H1 (cell line): ENCODE results near the gene EPHA3.

Source experiments
- ATF2 ChIP-seq: IDR thresholded peaks from 2 replicates; pipeline ENCODE4 v1.6.1; 2012; ENCODE audit warnings: low read length, inconsistent platforms
- CREB1 ChIP-seq: IDR thresholded peaks from 2 replicates; pipeline ENCODE4 v1.6.1; 2012; ENCODE audit warnings: inconsistent platforms
- EP300 ChIP-seq, 2 experiments: IDR thresholded peaks; 1 replicate in 1 of 2; 2 replicates in 1 of 2; pipeline ENCODE4 v1.6.1; 2011 to 2012; ENCODE audit warnings: low read depth in 2 of 2, low read length in 2 of 2, mild to moderate bottlenecking in 2 of 2, borderline replicate concordance in 1 of 2, inconsistent platforms in 1 of 2, moderate library complexity in 1 of 2
- EZH2 ChIP-seq: fragments of 200-600 bp; sonication (generic); IDR thresholded peaks from 2 replicates; pipeline ENCODE4 v1.7.1; 2012; ENCODE audit warnings: low read depth, mild to moderate bottlenecking, moderate library complexity, low read length, inconsistent platforms; ENCODE audit not compliant: severe bottlenecking
- FOSL1 ChIP-seq: IDR thresholded peaks from 2 replicates; pipeline ENCODE4 v1.6.1; 2011; ENCODE audit warnings: mild to moderate bottlenecking, low read depth, low read length, moderate library complexity; ENCODE audit not compliant: insufficient read depth
- GABPA ChIP-seq: IDR thresholded peaks from 2 replicates; pipeline ENCODE4 v1.6.1; 2011; ENCODE audit warnings: mild to moderate bottlenecking, low read length, moderate library complexity, borderline replicate concordance; ENCODE audit not compliant: insufficient read depth
- POLR2A ChIP-seq, 2 experiments: IDR thresholded peaks; 1 replicate in 1 of 2; 2 replicates in 1 of 2; pipeline ENCODE4 v1.6.1; 2011; ENCODE audit warnings: low read depth in 2 of 2, low read length in 2 of 2, mild to moderate bottlenecking in 2 of 2; ENCODE audit errors: control extremely low read depth in 1 of 2
- POLR2AphosphoS5 ChIP-seq: IDR thresholded peaks from 2 replicates; pipeline ENCODE4 v1.6.1; 2011; ENCODE audit warnings: low read depth, low read length
- SRF ChIP-seq: IDR thresholded peaks from 2 replicates; pipeline ENCODE4 v1.6.1; 2011; ENCODE audit warnings: mild to moderate bottlenecking, low read depth, low read length, moderate library complexity
- TAF1 ChIP-seq: IDR thresholded peaks from 2 replicates; pipeline ENCODE4 v1.6.1; 2011; ENCODE audit warnings: mild to moderate bottlenecking, low read depth, low read length
- TF ChIP-seq, protein P1 (sequence below), 3 experiments: IDR thresholded peaks; 1 replicate in 2 of 3; 2 replicates in 1 of 3; pipeline versions ENCODE4 v1.5.1 to v1.6.1; 2011; ENCODE audit warnings: low read length in 3 of 3, mild to moderate bottlenecking in 3 of 3, inconsistent platforms in 2 of 3, low read depth in 1 of 3, moderate library complexity in 1 of 3; ENCODE audit not compliant: insufficient read depth in 1 of 3; ENCODE audit errors: control extremely low read depth in 1 of 3
- TF ChIP-seq, protein P2 (sequence below): IDR thresholded peaks from 2 replicates; pipeline ENCODE4 v1.6.1; 2012; ENCODE audit warnings: inconsistent platforms

DNA sequence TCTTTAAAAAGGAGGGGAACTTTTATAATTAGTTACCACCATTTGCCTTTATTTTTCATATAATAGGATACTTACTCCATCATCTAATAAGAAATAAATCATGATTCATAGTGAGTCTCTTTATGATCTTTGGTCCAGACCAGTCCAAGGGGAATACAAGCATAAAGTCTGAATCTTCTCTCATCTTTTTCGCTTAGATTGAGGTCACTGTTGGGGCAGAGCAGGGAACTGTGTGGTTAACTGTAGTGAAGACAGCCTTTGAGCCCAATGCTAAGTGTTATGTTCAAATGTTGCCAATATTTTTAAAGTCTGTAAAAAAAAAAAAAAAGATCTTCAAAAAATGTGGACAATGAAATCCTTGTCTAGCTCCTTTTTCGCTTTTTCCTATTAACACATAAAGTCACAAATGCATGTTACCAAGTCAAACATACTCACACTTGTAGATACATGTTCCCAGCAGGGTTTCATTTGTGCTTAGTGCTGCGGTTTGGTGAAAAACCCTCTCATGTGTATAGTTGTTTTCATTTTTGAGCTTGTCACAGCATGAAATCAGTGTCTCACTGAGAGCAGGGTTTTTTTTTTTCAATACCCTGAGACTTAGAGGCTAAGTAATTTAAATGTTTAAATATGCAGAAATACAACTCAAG is 72.1 kb downstream of the EPHA3 start:
- TF ChIP-seq, protein P1, sequence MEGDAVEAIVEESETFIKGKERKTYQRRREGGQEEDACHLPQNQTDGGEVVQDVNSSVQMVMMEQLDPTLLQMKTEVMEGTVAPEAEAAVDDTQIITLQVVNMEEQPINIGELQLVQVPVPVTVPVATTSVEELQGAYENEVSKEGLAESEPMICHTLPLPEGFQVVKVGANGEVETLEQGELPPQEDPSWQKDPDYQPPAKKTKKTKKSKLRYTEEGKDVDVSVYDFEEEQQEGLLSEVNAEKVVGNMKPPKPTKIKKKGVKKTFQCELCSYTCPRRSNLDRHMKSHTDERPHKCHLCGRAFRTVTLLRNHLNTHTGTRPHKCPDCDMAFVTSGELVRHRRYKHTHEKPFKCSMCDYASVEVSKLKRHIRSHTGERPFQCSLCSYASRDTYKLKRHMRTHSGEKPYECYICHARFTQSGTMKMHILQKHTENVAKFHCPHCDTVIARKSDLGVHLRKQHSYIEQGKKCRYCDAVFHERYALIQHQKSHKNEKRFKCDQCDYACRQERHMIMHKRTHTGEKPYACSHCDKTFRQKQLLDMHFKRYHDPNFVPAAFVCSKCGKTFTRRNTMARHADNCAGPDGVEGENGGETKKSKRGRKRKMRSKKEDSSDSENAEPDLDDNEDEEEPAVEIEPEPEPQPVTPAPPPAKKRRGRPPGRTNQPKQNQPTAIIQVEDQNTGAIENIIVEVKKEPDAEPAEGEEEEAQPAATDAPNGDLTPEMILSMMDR (IDR thresholded peaks at IDR 0.05; ENCODE audit: control extremely low read depth in 1 of 3, insufficient read depth in 1 of 3, low read depth in 1 of 3, low read length in 3 of 3): no peak
- no peak for TF ChIP-seq TAF1
- no peak for TF ChIP-seq SRF
- no peak for TF ChIP-seq ATF2
- TF ChIP-seq GABPA: no peak
- TF ChIP-seq POLR2A (IDR thresholded peaks at IDR 0.05; ENCODE audit: control extremely low read depth in 1 of 2, low read depth in 2 of 2, low read length in 2 of 2): no peak
- no peak for TF ChIP-seq CREB1
- no peak for TF ChIP-seq POLR2AphosphoS5
- TF ChIP-seq EZH2: no peak
- TF ChIP-seq EP300 (IDR thresholded peaks at IDR 0.05; ENCODE audit: borderline replicate concordance in 1 of 2, low read depth in 2 of 2, low read length in 2 of 2): no peak
- TF ChIP-seq FOSL1: no peak
- TF ChIP-seq, protein P2, sequence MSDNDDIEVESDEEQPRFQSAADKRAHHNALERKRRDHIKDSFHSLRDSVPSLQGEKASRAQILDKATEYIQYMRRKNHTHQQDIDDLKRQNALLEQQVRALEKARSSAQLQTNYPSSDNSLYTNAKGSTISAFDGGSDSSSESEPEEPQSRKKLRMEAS: no peak
